Skin epidermis (tissue), 12 donors: ENCODE data around the gene TTI1.

Source experiments
- H3K27ac ChIP-seq, 21 experiments: fragments of 200-600 bp; sonication (generic) in 11 of 21; one replicate each; pipeline ENCODE4 v1.5.0; 2020; ENCODE audit warnings: mild to moderate bottlenecking in 3 of 21, inconsistent platforms in 2 of 21, moderate library complexity in 2 of 21
- H3K4me3 ChIP-seq, 7 experiments: fragments of 200-600 bp; sonication (generic) in 2 of 7; one replicate each; pipeline ENCODE4 v1.5.0; 2020; ENCODE audit warnings: inconsistent platforms in 2 of 7, mild to moderate bottlenecking in 2 of 7, moderate library complexity in 1 of 7

The TTI1 gene

GRCh38 chr20:37944456-37944981 is 88.7 kb downstream of the TTI1 start:
- H3K27ac ChIP-seq, result no peak overlapping the region
- no peak overlapping the region for H3K4me3 ChIP-seq

- no peak overlapping the region for H3K4me3 ChIP-seq
- no peak overlapping the region for H3K27ac ChIP-seq
Measured at GRCh38 chr20:37943501-37944455, 89.5 kb downstream of the TTI1 start.

- no peak overlapping the region for H3K27ac ChIP-seq
Measured at GRCh38 chr20:37943033-37943432, 90.2 kb downstream of the TTI1 start.

GRCh38 chr20:37941992-37942391 is 91.3 kb downstream of the TTI1 start:
- Histone ChIP-seq H3K4me3 (no peak overlapping the region), H3K27ac (no peak overlapping the region)

More at GRCh38 chr20:37943033-37943432, 90.2 kb downstream of the TTI1 start:
- no peak overlapping the region for H3K4me3 ChIP-seq

- no peak overlapping the region for H3K27ac ChIP-seq
- H3K4me3 ChIP-seq, result no peak overlapping the region
Measured at GRCh38 chr20:37941332-37941731, 91.9 kb downstream of the TTI1 start.

GRCh38 chr20:37940858-37941257 is 92.4 kb downstream of the TTI1 start:
- Histone ChIP-seq H3K4me3 (no peak overlapping the region), H3K27ac (no peak overlapping the region)

GRCh38 chr20:37939701-37940560 is 93.3 kb downstream of the TTI1 start:
- H3K27ac ChIP-seq, result no peak overlapping the region
- H3K4me3 ChIP-seq, result no peak overlapping the region

- Histone ChIP-seq H3K27ac (no peak overlapping the region), H3K4me3 (no peak overlapping the region)
Measured at GRCh38 chr20:37938954-37939353, 94.3 kb downstream of the TTI1 start.

- Histone ChIP-seq H3K27ac (no peak overlapping the region), H3K4me3 (no peak overlapping the region)
Measured at GRCh38 chr20:37938181-37938750, 95.0 kb downstream of the TTI1 start.

- H3K27ac ChIP-seq, result no peak overlapping the region
Measured at GRCh38 chr20:37937686-37938085, 95.6 kb downstream of the TTI1 start.

GRCh38 chr20:37936451-37936850 is 96.8 kb downstream of the TTI1 start:
- no peak overlapping the region for H3K4me3 ChIP-seq
- H3K27ac ChIP-seq, result no peak overlapping the region

More at GRCh38 chr20:37937686-37938085, 95.6 kb downstream of the TTI1 start:
- H3K4me3 ChIP-seq, result no peak overlapping the region

- no peak overlapping the region for H3K4me3 ChIP-seq
- H3K27ac ChIP-seq, result no peak overlapping the region
Measured at GRCh38 chr20:37936041-37936440, 97.2 kb downstream of the TTI1 start.

GRCh38 chr20:37935435-37935834 is 97.8 kb downstream of the TTI1 start:
- Histone ChIP-seq H3K27ac (no peak overlapping the region), H3K4me3 (no peak overlapping the region)

- H3K4me3 ChIP-seq, result no peak overlapping the region
- H3K27ac ChIP-seq, result no peak overlapping the region
Measured at GRCh38 chr20:37934634-37935375, 98.5 kb downstream of the TTI1 start.

GRCh38 chr20:37933786-37934633 is 99.2 kb downstream of the TTI1 start:
- Histone ChIP-seq H3K27ac (no peak overlapping the region), H3K4me3 (no peak overlapping the region)
